HepG2 (cell line): Measurements from ENCODE around the gene CD48. TPM values are rescaled to one million over a fixed set of nuclear protein-coding genes. Genes with fewer than 3 reads are reported as not detected.

ENCODE experiments used
- ATAC-seq: fragments of 200-7000 bp; cut with Tn5 transposase; 3 replicates; pipeline ENCODE4 v1.9.1; 2020; ENCODE audit warnings: mild to moderate bottlenecking, moderate library complexity
- BruUV-seq: library from RNA; stranded (reverse); fragments of 400-500 nt; replicated peaks from 2 replicates; lab custom pipeline; 2021; lab: Mats Ljungman, UMichigan
- CTCF ChIA-PET: fragments of 300-600 bp; formaldehyde crosslinking; extraction: SDS; loops from one replicate; lab custom pipeline; 2021; ENCODE audit warnings: low total read pairs, inconsistent platforms, low intra/inter-chr PET ratio; lab: Yijun Ruan, JAX
- POLR2A ChIA-PET: fragments of 350-600 bp; sonication (Branson Sonifier 250); formaldehyde crosslinking; loops from one replicate; lab custom pipeline; 2020; ENCODE audit warnings: antibody characterized with exemption, inconsistent platforms; lab: Yijun Ruan, JAX
- DNase-seq: peaks from one replicate; pipeline ENCODE4 v3.0.0-alpha.2; 2015; ENCODE audit warnings: low spot score
- FAIRE-seq: peaks from 3 replicates; lab custom pipeline; 2011; peaks lifted over from hg19 to GRCh38; lab: Jason Lieb, UNC
- H2AFZ ChIP-seq: one replicate; pipeline ENCODE4 v1.6.1; 2011; ENCODE audit warnings: low read length, inconsistent platforms
- H3K27ac ChIP-seq: fragments of 300-600 bp; 3 replicates; pipeline ENCODE4 v1.8.0; 2011; ENCODE audit warnings: mixed run types, mild to moderate bottlenecking, mixed read lengths, low read length, inconsistent platforms; ENCODE audit not compliant: insufficient read depth; ENCODE audit errors: extremely low read length
- H3K27me3 ChIP-seq, 2 experiments: fragments of 200-600 bp in 1 of 2; 2 replicates in 1 of 2; 3 replicates in 1 of 2; pipeline versions ENCODE4 v1.6.0 to v1.8.0; 2011; ENCODE audit warnings: low read length in 2 of 2, mild to moderate bottlenecking in 2 of 2, moderate library complexity in 2 of 2, inconsistent platforms in 1 of 2; ENCODE audit not compliant: insufficient read depth in 2 of 2, control insufficient read depth in 1 of 2
- H3K36me3 ChIP-seq, 2 experiments: fragments of 200-600 bp in 1 of 2; replicated peaks in 1 of 2; 2 replicates in 1 of 2; 3 replicates in 1 of 2; pipeline versions ENCODE4 v1.5.1 to v1.8.0; 2011; ENCODE audit warnings: low read length in 2 of 2, inconsistent platforms in 1 of 2; ENCODE audit not compliant: insufficient read depth in 2 of 2, control insufficient read depth in 1 of 2
- H3K4me1 ChIP-seq: 2 replicates; pipeline ENCODE4 v1.5.1; 2012; ENCODE audit warnings: low read length, inconsistent platforms; ENCODE audit not compliant: insufficient read depth
- H3K4me2 ChIP-seq: 2 replicates; pipeline ENCODE4 v1.6.0; 2011; ENCODE audit warnings: low read depth, low read length, inconsistent platforms
- H3K4me3 ChIP-seq, 3 experiments: fragments of 200-600 bp in 1 of 3; sonication (generic), shearing (Covaris generic) in 1 of 3; replicated peaks in 1 of 3; 2 replicates each; pipeline ENCODE4 v1.5.1; 2011 to 2016; ENCODE audit warnings: low read length in 3 of 3, inconsistent platforms in 2 of 3, low read depth in 2 of 3, mild to moderate bottlenecking in 2 of 3, control low read depth in 1 of 3, mixed read lengths in 1 of 3; ENCODE audit not compliant: insufficient read depth in 1 of 3
- H3K79me2 ChIP-seq: one replicate; pipeline ENCODE4 v1.6.1; 2011; ENCODE audit warnings: low read length, inconsistent platforms; ENCODE audit not compliant: insufficient read depth
- H3K9ac ChIP-seq: 2 replicates; pipeline ENCODE4 v1.6.0; 2011; ENCODE audit warnings: mild to moderate bottlenecking, low read depth, low read length, inconsistent platforms; ENCODE audit not compliant: insufficient read depth
- H3K9me3 ChIP-seq: 2 replicates; pipeline ENCODE4 v1.5.1; 2012; ENCODE audit warnings: mild to moderate bottlenecking, low read length
- H4K20me1 ChIP-seq: 2 replicates; pipeline ENCODE4 v1.6.0; 2011; ENCODE audit warnings: inconsistent platforms, mild to moderate bottlenecking, low read length, moderate library complexity; ENCODE audit not compliant: insufficient read depth
- BCLAF1 ChIP-seq: fragments of 450-650 bp; IDR thresholded peaks from 2 replicates; pipeline ENCODE4 v1.6.1; 2017; ENCODE audit warnings: mild to moderate bottlenecking
- GPBP1L1 ChIP-seq: sonication (generic); formaldehyde crosslinking; IDR thresholded peaks from 2 replicates; pipeline ENCODE4 v1.5.0; 2020; ENCODE audit warnings: mild to moderate bottlenecking, missing genetic modification reagents
- HHEX ChIP-seq: IDR thresholded peaks from 2 replicates; pipeline ENCODE4 v1.6.1; 2016; ENCODE audit warnings: control low read depth
- KAT8 ChIP-seq: IDR thresholded peaks from 2 replicates; pipeline ENCODE4 v1.6.1; 2016; ENCODE audit warnings: missing genetic modification reagents, missing compliant biosample characterization
- KLF12 ChIP-seq: sonication (generic); formaldehyde crosslinking; IDR thresholded peaks from 2 replicates; pipeline ENCODE4 v1.4.0; 2020; ENCODE audit warnings: missing genetic modification reagents, borderline replicate concordance
- NCOA1 ChIP-seq: sonication (generic); formaldehyde crosslinking; IDR thresholded peaks from 2 replicates; pipeline ENCODE4 v1.9.0; 2021; ENCODE audit warnings: missing genetic modification reagents
- ZNF354B ChIP-seq: sonication (generic); formaldehyde crosslinking; IDR thresholded peaks from 2 replicates; pipeline ENCODE4 v1.8.0; 2022; ENCODE audit warnings: mild to moderate bottlenecking, missing genetic modification reagents
- ZNF382 ChIP-seq: sonication (generic); formaldehyde crosslinking; IDR thresholded peaks from 2 replicates; pipeline ENCODE4 v1.5.0; 2020; ENCODE audit warnings: missing genetic modification reagents, mild to moderate bottlenecking, borderline replicate concordance
- ZNF503 ChIP-seq: sonication (generic); formaldehyde crosslinking; IDR thresholded peaks from 2 replicates; pipeline ENCODE4 v1.4.0; 2020; ENCODE audit warnings: missing genetic modification reagents
- ZSCAN12 ChIP-seq: sonication (generic); formaldehyde crosslinking; IDR thresholded peaks from 2 replicates; pipeline ENCODE4 v1.9.0; 2021; ENCODE audit warnings: mild to moderate bottlenecking, missing genetic modification reagents
- ZXDC ChIP-seq: sonication (generic); formaldehyde crosslinking; IDR thresholded peaks from 2 replicates; pipeline ENCODE4 v1.5.0; 2020; ENCODE audit warnings: mild to moderate bottlenecking, missing genetic modification reagents
- whole genome bisulfite sequencing: methylation state at CpG from one replicate; pipeline ENCODE4 v1.1.6; 2017; ENCODE audit warnings: low lambda C conversion rate; 5-methylcytosine and 5-hydroxymethylcytosine counted together
- in situ Hi-C: cut with HindIII; loops from 2 replicates; pipeline ENCODE4 v1.10.0; 2017; ENCODE audit warnings: low pct_unique_long_range_greater_than_20kb; ENCODE audit not compliant: extremely low pct_ligation_motif_present
- intact Hi-C: fragments of 100-400 bp; cut with micrococcal nuclease; formaldehyde crosslinking; loops from one replicate; pipeline ENCODE4 v1.10.0; 2022; ENCODE audit not compliant: unreplicated experiment
- polyA plus RNA-seq, 8 experiments: library from polyadenylated mRNA; depleted of rRNA in 3 of 8; stranded (reverse) in 7 of 8; unstranded in 1 of 8; fragments of >200 nt; fragmentation: Illumina TruSeq in 4 of 8; extraction: Trizol in 4 of 8; gene quantifications; 2 replicates each; pipeline versions ENCODE4 v1.2.1 to v1.2.3, GENCODE V29; 2011 to 2016; ENCODE audit warnings: low read depth in 4 of 8, missing spikeins in 1 of 8, mixed read lengths in 1 of 8; ENCODE audit not compliant: insufficient read depth in 1 of 8
- total RNA-seq, 5 experiments: library from RNA; depleted of rRNA; stranded (reverse); fragments of >200 nt; fragmentation: Illumina TruSeq; extraction: Trizol; gene quantifications; 2 replicates each; pipeline ENCODE4 v1.2.3, GENCODE V29; 2016; ENCODE audit warnings: low read depth in 1 of 5

The CD48 gene
- total and polyA plus RNA-seq, 2 of the 13 experiments (the other 11 are each of a cell fraction or from before 2014, with no cell fraction given): not detected

- TF ChIP-seq BCLAF1: no peak
- no peak for TF ChIP-seq ZXDC
- TF ChIP-seq NCOA1 (CRISPR knock-in tag): no peak
- TF ChIP-seq KLF12 (CRISPR knock-in tag): no peak
- TF ChIP-seq HHEX (CRISPR knock-in tag): no peak
- no peak for TF ChIP-seq KAT8 (CRISPR knock-in tag)
Measured at GRCh38 chr1:160682983-160683865, 28.4 kb downstream of the CD48 start (continued).

GRCh38 chr1:160681891-160682140 is 29.8 kb downstream of the CD48 start:
- Histone ChIP-seq H3K27ac (no peak overlapping the region), H3K9ac (no peak overlapping the region), H4K20me1 (no peaks in the 10 kb centered on the region), H3K36me3 (no peaks in the 10 kb centered on the region), H3K79me2 (no peaks in the 10 kb centered on the region), H2AFZ (no peak overlapping the region), H3K9me3 (no peaks in the 10 kb centered on the region), H3K4me2 (no peak overlapping the region), H3K4me3 (no peak overlapping the region), H3K4me1 (no peaks in the 10 kb centered on the region), H3K27me3 (peaks cover 0 to 6% of the 10 kb centered on the region in 2 experiments; a peak in 1 of 5 replicates)
- intact Hi-C loops (no loop called here), in situ Hi-C loops (no loop called here)
- ATAC-seq (no peak), DNase-seq (no peak), FAIRE-seq (no peak)
- no peak for TF ChIP-seq ZNF503
- TF ChIP-seq GPBP1L1 (CRISPR knock-in tag): no peak
- no peak for TF ChIP-seq ZNF354B
- no peak for TF ChIP-seq ZSCAN12 (CRISPR knock-in tag)
- TF ChIP-seq ZNF382 (CRISPR knock-in tag): no peak
- ChIA-PET POLR2A (no interaction called here), CTCF (no interaction called here)
- BruUV-seq: no TSS peak
- 92% methylated on average over 3 of the region's 3 CpGs for WGBS
